SH-SY5Y (cell line): ENCODE results near the gene SACM1L.

ENCODE experiments used
- GATA2 ChIP-seq: IDR thresholded peaks from 2 replicates; pipeline ENCODE4 v1.6.1; 2011; ENCODE audit warnings: mild to moderate bottlenecking, low read depth, low read length
- GATA3 ChIP-seq: IDR thresholded peaks from 2 replicates; pipeline ENCODE4 v1.6.1; 2011; ENCODE audit warnings: low read depth, mild to moderate bottlenecking, low read length, moderate library complexity

SACM1L gene

DNA sequence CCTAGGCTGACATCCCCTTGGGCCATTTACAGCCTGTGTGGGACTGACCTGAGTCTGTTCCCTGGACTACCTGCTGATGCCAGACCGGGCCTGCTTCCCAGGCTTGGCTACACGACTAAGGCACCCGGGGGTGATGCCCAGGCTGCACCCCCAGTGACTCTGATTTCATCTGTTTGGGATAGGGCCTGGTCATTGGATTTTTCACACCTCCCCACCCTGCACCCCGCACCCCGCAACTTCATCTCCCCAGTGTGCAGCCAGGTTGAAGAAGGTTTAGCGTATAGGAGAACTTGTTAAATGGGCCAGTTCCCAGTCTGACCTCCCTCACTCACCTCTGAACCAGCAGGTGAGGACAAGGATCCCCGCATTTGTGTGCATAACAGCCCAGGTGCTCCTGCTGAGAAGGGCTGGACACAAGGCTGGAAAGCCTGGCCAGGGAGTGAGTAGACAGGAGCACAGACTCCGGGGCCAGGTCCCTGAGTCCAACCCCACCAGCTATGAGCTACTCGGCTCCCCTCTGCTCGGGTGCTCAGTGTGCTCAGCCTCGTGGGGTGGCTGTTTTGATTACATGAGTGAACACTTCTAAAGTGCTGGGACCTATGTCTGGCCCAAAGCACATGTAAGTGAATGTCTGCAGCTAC is 88.7 kb downstream of the SACM1L start:
- TF ChIP-seq GATA3: no peak
- TF ChIP-seq GATA2: no peak

- TF ChIP-seq GATA3 (no peak), GATA2 (no peak)
Observed at GRCh38 chr3:45778761-45779201, 89.6 kb downstream of the SACM1L start.

GRCh38 chr3:45779746-45780735 is 90.8 kb downstream of the SACM1L start:
- no peak for TF ChIP-seq GATA2
- TF ChIP-seq GATA3: no peak

- TF ChIP-seq GATA2: no peak
- no peak for TF ChIP-seq GATA3
Observed at GRCh38 chr3:45781271-45781670, 92.1 kb downstream of the SACM1L start.

- TF ChIP-seq GATA2: no peak
- no peak for TF ChIP-seq GATA3
Observed at GRCh38 chr3:45781841-45782240, 92.6 kb downstream of the SACM1L start.

- TF ChIP-seq GATA2 (no peak), GATA3 (no peak)
Observed at GRCh38 chr3:45782381-45782780, 93.2 kb downstream of the SACM1L start.

- TF ChIP-seq GATA2 (no peak), GATA3 (no peak)
Observed at GRCh38 chr3:45783667-45784066, 94.5 kb downstream of the SACM1L start.

- TF ChIP-seq GATA2 (no peak), GATA3 (no peak)
Observed at GRCh38 chr3:45785605-45786150, 96.5 kb downstream of the SACM1L start.

DNA sequence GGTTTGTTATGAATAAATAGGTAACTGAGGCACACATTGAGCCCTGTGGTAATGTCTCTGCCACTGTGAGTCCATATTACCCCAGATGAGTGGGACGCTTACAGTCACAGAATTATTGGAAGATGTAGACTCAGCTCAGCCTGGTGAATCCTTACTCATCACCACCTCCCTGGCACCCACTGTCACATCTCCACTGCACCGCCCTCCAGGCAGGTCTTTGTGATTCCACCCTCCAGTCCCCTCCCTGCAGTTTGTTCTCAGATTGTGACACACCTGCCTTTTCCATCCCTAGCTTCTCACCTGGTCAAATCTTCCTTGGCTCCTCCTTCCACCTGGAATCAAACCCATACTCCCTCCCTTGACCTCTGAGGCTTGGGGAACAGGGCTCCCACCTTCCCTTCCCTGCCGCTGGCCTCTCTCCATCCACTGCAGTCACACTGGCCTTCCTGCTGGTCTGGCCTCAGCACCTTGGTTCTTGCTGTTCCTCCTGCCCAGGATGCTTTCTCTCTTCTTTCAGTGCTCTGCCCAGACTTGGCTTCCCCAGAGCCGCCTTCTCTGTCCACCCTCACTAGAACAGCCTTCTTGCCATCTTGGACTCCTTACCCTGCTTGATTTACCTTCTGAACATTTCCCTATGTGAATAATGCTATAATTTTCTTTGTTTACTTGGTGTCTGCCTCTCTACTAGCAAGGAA is 97.8 kb downstream of the SACM1L start:
- no peak for TF ChIP-seq GATA3
- no peak for TF ChIP-seq GATA2

- TF ChIP-seq GATA3 (no peak), GATA2 (no peak)
Observed at GRCh38 chr3:45787551-45787950, 98.4 kb downstream of the SACM1L start.

DNA sequence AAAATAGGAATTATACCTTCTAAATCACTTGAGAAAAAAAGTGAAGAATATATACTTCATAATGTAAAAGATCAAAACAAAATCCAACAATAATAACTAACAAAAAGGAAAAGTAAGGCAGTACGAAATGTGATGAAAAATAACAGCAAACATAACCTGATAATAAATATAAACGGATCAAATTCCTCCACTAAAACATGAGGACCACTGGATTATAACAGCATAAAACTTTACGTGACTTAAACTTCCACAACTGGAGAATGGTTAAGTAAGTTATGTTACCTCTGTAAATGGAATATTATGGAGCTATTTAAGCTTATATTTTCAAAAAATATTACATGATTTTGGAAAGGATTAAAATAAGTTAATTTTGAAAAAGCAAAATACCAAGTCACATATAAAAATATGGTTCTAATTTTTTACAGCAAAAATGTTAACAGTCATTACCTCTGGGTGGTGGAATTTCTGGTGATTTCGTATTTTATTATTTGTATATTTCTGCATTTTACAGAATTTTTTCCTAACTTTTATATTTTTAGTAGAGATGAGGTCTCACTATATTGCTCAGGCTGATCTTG is 100.1 kb downstream of the SACM1L start:
- no peak for TF ChIP-seq GATA2
- TF ChIP-seq GATA3: no peak

GRCh38 chr3:45790596-45790995 is 101.4 kb downstream of the SACM1L start:
- TF ChIP-seq GATA2 (no peak), GATA3 (no peak)

DNA sequence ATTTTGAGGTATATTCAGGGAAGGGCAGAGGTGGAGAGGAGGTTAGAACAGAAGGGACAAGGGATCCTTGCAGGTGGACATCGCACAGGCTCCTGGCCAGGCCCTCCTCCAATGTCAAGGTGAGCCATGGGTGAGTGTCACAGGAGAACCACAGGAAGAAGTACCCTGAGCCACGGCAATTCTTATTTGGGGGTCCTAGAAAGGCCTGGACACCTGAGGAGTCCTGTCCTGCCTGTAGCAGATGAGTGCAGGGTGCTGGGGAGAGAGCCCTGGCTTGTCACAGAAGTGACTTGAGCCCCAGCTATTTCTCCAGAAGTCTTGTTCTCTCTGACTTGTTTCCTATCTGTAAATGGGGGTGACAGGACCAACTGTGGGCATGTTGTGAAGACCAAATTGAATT is 102.8 kb downstream of the SACM1L start:
- no peak for TF ChIP-seq GATA2
- TF ChIP-seq GATA3: no peak
